Umbilical cord (tissue), 2 donors: ENCODE measurements around the gene TMEM80. TPM values are rescaled to one million over a fixed set of nuclear protein-coding genes. Genes with fewer than 3 reads are reported as not detected.

Experiments used
- DNase-seq: peaks from one replicate; pipeline ENCODE4 v3.0.0-alpha.2; 2015; ENCODE audit warnings: low spot score
- total RNA-seq: library from RNA; depleted of rRNA; stranded (reverse); fragments of >200 nt; gene quantifications from one replicate; pipeline ENCODE4 v1.2.3, GENCODE V29; 2014; ENCODE audit warnings: low replicate concordance; ENCODE audit not compliant: insufficient read depth

Gene TMEM80
- total RNA-seq, 1 donor from 2014 or later = 7.7 TPM

GRCh38 chr11:699116-699508, 3.5 kb downstream of the TMEM80 start:
- DNase-seq = no peak

- no peak for DNase-seq
Observed at GRCh38 chr11:699753-700152, 4.1 kb downstream of the TMEM80 start.

DNA sequence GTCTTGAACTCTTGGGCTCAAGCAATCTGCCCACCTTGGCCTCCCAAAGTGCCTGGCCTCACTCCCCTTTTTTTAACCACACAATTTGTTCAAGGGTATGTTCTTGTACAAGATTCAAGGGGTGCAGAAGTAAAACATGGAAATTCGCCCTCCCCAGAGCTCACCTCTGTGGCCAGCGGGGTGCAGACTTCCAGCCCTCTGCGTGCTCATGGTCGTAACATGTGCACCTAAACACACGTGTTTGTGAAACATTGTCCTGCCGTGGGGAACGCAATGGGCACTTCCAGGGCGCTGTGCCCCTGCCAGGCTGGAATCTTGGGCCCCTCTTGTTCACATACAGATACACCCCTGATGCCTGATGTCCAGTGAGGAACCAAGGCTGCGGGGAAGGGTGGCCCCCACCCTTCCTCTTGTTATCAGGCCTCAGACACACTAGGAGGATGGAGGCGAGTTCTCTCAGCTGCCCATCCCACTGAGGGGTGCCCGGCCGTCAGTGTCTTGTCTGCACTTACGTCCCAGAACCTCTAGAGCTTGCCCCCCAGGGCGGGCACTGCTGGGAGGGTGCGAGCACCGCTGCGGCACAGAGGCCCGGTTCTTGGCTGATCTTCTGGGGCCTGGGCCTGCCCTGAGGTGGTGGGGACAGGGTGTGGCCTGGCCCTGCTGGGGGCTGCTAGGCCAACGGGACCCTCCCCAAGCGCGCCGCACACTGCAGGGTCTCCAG, 6.3 kb downstream of the TMEM80 start:
- no peak for DNase-seq

- no peak for DNase-seq
Observed at GRCh38 chr11:702462-703461, 7.1 kb downstream of the TMEM80 start.

- no peak for DNase-seq
Observed at GRCh38 chr11:703506-703905, 7.9 kb downstream of the TMEM80 start.

DNA sequence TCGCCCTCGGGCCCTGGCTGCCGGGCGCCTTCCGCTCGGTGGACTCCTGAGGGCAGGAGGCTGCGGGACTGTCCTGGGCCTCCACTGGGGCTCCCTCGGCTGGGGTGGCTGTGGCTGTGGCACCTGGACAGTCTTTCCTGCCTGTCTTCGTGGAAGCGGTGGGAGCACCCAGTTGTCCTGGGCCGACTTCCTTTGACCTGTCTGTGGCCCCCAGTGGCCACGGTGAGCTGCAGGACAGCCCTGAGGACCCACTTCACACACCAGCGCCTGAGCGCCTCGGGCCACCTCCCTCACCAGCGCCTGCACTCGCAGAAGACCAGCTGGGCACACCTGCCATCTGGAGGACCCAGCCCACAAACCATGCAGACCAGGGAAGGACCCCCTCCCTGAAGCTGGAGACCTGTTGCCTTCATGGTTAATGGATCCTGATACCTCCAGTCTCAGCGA, 8.6 kb downstream of the TMEM80 start:
- DNase-seq = no peak

GRCh38 chr11:704781-705645, 9.4 kb downstream of the TMEM80 start:
- no peak for DNase-seq

GRCh38 chr11:705646-706438, 10.2 kb downstream of the TMEM80 start, which contains the start of gene EPS8L2:
Gene EPS8L2 (plus strand): TSS chr11:706231. CDS start chr11:709408, 3,177 bp downstream.
- no peak for DNase-seq

- DNase-seq = no peak
Observed at GRCh38 chr11:706439-706956, 10.9 kb downstream of the TMEM80 start.

GRCh38 chr11:706957-707816, 11.6 kb downstream of the TMEM80 start:
- peak; percentile 63 for DNase-seq

- no peak for DNase-seq
Observed at GRCh38 chr11:707817-708420, 12.3 kb downstream of the TMEM80 start.

DNA sequence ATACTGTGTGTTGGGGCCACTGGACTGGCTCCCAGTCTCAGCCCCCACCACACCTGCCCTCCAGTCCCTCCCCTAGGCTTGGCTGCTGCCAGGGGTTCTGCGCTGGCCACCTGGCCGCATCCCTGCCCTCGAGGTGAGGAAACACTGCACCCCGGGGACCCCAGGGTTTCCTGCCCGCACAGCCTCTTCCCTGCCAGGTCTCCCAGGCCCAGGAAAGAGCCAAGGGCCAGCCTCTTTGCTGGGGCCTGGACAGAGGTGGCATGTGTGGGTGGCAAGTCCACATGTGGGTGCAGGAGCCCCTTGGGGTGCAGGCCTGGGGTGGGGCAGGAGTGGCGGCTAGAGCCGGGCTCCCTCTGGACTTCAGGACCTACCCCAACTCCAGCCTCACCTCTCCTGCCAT, 12.9 kb downstream of the TMEM80 start:
- no peak for DNase-seq

DNA sequence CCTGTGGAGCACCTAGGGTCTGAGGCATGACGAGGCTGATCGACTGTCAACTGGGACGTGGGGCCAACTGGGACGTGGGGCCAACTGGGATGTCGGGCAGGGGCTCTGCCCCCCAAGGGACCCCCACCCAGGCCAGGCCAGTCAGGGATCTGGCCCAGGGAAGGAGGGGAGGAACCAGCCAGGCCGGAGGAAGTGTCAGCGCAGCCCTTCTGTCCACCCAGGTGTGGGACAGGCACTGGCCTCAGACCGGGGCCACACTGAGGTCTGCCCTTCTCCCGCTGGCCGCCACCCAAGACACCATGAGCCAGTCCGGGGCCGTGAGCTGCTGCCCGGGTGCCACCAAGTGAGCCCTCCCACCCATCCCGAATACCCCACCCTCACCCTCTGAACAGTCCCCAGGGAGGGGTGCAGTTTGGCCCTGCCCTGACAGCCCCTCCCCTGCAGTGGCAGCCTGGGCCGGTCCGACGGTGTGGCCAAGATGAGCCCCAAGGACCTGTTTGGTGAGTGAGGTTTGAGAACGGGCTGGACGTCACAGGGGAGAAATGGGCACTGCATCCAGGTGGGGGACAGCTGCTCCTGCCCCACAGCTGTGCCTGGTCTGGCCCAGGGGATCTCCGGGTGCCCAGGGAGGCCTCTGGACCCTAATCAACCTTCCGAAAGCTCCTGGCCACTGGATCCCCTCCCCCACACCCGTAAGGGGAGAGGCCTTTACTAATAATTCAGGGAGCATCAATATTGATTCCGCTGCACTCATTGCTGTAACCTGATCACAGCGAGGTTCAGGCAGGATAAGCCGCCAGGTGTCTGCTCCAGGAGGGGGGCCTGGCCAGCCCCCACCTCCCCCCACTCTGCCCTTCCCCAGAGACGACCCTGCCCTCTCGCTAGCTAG, 13.7 kb downstream of the TMEM80 start:
- no peak for DNase-seq

- DNase-seq = no peak
Observed at GRCh38 chr11:714436-714835, 18.8 kb downstream of the TMEM80 start.

GRCh38 chr11:719214-720016, 23.8 kb downstream of the TMEM80 start:
- DNase-seq = no peak

DNA sequence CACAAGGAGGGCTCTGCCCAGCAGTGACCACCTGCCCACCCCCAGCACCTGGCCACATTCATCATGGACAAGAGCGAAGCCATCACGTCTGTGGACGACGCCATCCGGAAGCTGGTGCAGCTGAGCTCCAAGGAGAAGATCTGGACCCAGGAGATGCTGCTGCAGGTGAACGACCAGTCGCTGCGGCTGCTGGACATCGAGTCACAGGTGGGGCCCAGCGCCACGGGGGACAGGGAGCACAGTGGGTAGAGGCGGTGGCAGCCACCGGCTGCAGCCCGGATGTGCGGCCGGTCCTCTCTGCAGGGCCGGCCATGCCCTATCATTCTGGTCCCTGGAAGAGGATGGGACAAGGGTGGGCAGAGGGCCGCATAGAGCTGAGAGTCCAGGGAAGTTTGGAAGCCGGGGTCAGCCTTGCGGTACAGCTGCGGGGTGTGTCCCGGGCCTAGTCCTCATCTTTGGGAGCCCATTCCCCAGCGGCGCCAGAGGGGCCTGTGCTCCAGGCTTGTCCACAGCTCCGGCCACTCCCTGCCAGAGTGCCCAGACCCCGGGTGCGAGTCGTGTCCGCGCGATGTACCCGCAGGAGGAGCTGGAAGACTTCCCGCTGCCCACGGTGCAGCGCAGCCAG, 24.5 kb downstream of the TMEM80 start:
- DNase-seq = no peak
